Right kidney (tissue), 1 donor: ENCODE results near the gene HHIP.
"Not testable (repeated sequence)": the region's sequence is repeated elsewhere in the genome, so short reads cannot be mapped to it uniquely, and the experiment has no call there.

Experiments used
- DNase-seq: peaks from one replicate; pipeline ENCODE4 v3.0.0-alpha.2; 2016

The HHIP gene

GRCh38 chr4:144748814-144749555, 103.0 kb downstream of the HHIP start:
- DNase-seq, result no peak

GRCh38 chr4:144750348-144750747, 104.4 kb downstream of the HHIP start:
- no peak for DNase-seq

GRCh38 chr4:144754562-144755410, 108.8 kb downstream of the HHIP start:
- DNase-seq, result no peak

DNA sequence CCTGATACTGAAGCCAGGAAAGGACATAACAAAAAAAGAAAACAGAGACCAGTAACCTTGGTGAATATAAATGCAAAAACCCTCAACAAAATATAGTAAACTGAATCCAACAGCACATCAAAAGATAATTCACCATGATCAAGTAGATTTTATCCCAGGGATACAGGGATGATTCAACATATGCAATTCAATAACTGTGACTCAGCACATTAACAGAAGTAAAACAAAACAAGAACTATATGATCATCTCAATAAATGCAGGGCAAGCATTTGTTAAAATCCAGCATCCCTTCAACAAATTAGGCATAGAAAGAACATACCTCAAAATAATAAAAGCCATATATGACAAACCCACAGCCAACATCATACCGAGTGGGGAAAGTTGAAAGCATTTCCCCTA, 112.0 kb downstream of the HHIP start:
- DNase-seq, result no peak

- DNase-seq, result not testable (repeated sequence)
Measured at GRCh38 chr4:144768809-144769208, 122.9 kb downstream of the HHIP start.

- DNase-seq, result no peak
Measured at GRCh38 chr4:144778364-144778763, 132.4 kb downstream of the HHIP start.

- no peak for DNase-seq
Measured at GRCh38 chr4:144782345-144782744, 136.4 kb downstream of the HHIP start.

DNA sequence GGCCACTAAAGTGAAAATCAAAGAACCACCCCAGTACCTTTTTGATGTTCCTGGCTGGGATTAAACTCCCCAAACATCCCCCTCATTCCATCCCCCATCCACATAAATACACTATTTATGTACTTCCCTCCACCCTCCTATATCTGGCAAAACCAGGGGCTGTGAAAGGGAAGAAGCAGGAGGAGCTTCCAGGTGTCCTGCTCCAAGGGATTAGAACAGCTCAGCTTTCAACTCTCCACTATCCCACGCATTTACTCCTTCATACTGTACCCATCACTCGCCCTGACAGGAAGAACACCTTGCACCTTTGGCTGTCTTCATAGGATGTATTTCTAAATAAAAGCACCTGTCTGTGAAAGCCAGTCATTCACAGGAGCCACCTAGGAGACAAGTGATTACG, 140.0 kb downstream of the HHIP start:
- no peak for DNase-seq

DNA sequence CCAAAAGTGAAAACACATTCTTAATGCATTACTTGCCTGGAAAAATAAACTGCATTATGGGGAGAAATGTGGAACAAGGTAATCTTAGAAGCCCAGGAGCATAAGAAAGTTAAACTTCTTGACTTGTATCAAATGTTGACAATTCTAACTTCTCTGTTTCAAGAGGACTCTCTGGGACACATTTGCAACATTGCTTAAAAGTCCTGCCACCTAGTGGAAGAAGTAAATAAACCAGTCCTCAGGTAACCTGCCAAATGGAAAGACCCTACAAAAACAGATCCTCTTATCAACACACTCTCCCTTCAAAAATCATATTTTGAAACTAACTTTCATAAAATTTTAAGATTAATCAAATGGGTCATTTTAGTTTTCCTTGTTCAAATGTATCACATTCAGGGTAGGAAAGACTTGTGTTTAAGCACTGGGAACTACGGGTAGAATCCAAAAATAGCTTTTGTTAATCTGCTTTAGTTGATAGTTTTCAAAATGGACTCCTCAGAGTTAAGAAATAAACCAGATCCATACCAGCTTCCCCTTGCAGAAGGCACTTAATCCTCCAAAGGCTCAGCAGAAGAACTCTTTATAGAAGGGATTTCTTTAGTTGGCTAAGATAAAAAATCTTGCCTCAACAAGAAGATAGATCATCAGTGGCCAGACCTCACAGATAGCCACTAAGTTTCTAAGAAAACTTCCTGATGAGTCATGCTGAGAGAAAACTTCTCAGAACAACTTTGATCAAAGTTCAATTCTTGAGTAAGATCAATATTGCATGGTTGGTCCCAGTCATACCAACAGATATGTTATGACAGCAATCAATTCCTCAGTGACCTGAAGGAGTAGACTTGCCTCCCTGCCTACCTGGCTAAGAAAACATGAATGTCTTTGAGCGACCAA, 141.7 kb downstream of the HHIP start:
- DNase-seq, result no peak

- no peak for DNase-seq
Measured at GRCh38 chr4:144788469-144788868, 142.5 kb downstream of the HHIP start.

DNA sequence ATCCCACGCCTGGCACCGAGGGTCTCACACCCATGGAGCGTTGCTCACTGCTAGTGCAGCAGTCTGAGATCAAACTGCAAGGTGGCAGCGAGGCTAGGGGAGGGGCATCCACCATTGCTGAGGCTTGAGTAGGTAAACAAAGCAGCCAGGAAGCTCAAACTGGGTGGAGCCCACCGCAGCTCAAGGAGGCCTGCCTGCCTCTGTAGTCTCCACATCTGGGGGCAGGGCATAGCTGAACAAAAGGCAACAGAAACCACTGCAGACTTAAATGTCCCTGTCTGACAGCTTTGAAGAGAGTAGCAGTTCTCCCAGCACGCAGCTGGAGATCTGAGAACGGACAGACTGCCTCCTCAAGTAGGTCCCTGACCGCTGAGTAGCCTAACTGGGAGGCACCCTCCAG, 146.0 kb downstream of the HHIP start:
- DNase-seq, result not testable (repeated sequence)
